HCT116 (cell line): Measurements from ENCODE around the gene IRF4.

Experiments used
- CTCF ChIP-seq, 3 experiments: fragments of 200-600 bp in 1 of 3; sonication (generic) in 1 of 3; IDR thresholded peaks in 2 of 3; conservative IDR thresholded peaks in 1 of 3; 2 replicates each; pipeline ENCODE4 v1.5.1; 2012 to 2017; ENCODE audit warnings: low read depth in 2 of 3, low read length in 2 of 3, antibody characterized with exemption in 1 of 3, borderline replicate concordance in 1 of 3, control low read depth in 1 of 3, mild to moderate bottlenecking in 1 of 3, mixed read lengths in 1 of 3, mixed run types in 1 of 3, moderate library complexity in 1 of 3; ENCODE audit not compliant: insufficient read depth in 1 of 3
- FOSL1 ChIP-seq: IDR thresholded peaks from 2 replicates; pipeline ENCODE4 v1.6.1; 2012; ENCODE audit warnings: low read depth
- JUND ChIP-seq: IDR thresholded peaks from 2 replicates; pipeline ENCODE4 v1.6.1; 2012
- POLR2A ChIP-seq: IDR thresholded peaks from 2 replicates; pipeline ENCODE4 v1.7.0; 2011; ENCODE audit warnings: borderline replicate concordance; ENCODE audit not compliant: insufficient read depth, insufficient read length; ENCODE audit errors: extremely low read depth
- POLR2AphosphoS5 ChIP-seq: IDR thresholded peaks from 2 replicates; pipeline ENCODE4 v1.6.1; 2011; ENCODE audit warnings: mild to moderate bottlenecking, low read depth, low read length, moderate library complexity
- SRF ChIP-seq: IDR thresholded peaks from 2 replicates; pipeline ENCODE4 v1.6.1; 2012; ENCODE audit warnings: low read depth

- no peak for TF ChIP-seq POLR2A
- TF ChIP-seq CTCF (IDR thresholded peaks at IDR 0.05 in 2 of 3, conservative IDR thresholded peaks at IDR 0.05 in 1 of 3; ENCODE audit: borderline replicate concordance in 1 of 3, insufficient read depth in 1 of 3, low read depth in 2 of 3, low read length in 2 of 3): no peak
- no peak for TF ChIP-seq FOSL1
- no peak for TF ChIP-seq POLR2AphosphoS5
- no peak for TF ChIP-seq SRF
- TF ChIP-seq JUND: no peak
Observed at GRCh38 chr6:343226-343935, 48.2 kb upstream of the IRF4 start.
